Tibial artery (tissue), 4 donors: Measurements from ENCODE around the gene GIPC2.
"Not testable (repeated sequence)": the region's sequence is repeated elsewhere in the genome, so short reads cannot be mapped to it uniquely, and the experiment has no call there.

ENCODE experiments used
- DNase-seq, 2 donors: peaks; one replicate each; pipeline ENCODE4 v3.0.0-alpha.2; 2019
- H3K27ac ChIP-seq, 2 donors: fragments of 200-600 bp; sonication (generic) in 1 of 2; 1 replicate in 1 of 2; 2 replicates in 1 of 2; pipeline ENCODE4 v1.5.1; 2018 to 2019; ENCODE audit warnings: mild to moderate bottlenecking in 1 of 2
- H3K27me3 ChIP-seq, 2 donors: fragments of 200-600 bp; sonication (generic) in 1 of 2; one replicate each; pipeline versions ENCODE4 v1.5.1 to v1.6.0; 2016 to 2019
- H3K36me3 ChIP-seq, 3 donors: fragments of 200-600 bp; sonication (generic) in 2 of 3; one replicate each; pipeline ENCODE4 v1.5.1; 2016 to 2019; ENCODE audit warnings: mild to moderate bottlenecking in 2 of 3
- H3K4me1 ChIP-seq, 4 donors: fragments of 200-600 bp; sonication (generic) in 2 of 4; 1 replicate in 3 of 4; 2 replicates in 1 of 4; pipeline ENCODE4 v1.5.1; 2016 to 2019
- H3K4me3 ChIP-seq, 2 donors: fragments of 200-600 bp; sonication (generic) in 1 of 2; 1 replicate in 1 of 2; 2 replicates in 1 of 2; pipeline ENCODE4 v1.5.1; 2018 to 2019; ENCODE audit warnings: mild to moderate bottlenecking in 2 of 2
- H3K9me3 ChIP-seq, 3 donors: fragments of 200-600 bp; sonication (generic) in 1 of 3; one replicate each; pipeline ENCODE4 v1.5.1; 2016 to 2019
- intact Hi-C: fragments of 100-400 bp; cut with DNase I; formaldehyde crosslinking; loops from one replicate; pipeline ENCODE4 v1.15.0; 2023; ENCODE audit warnings: low total_unique reads
- TF ChIP-seq, protein P1 (sequence below), 2 experiments: fragments of 200-600 bp in 1 of 2; fragments of 450-650 bp in 1 of 2; IDR thresholded peaks; one replicate each; pipeline ENCODE4 v1.5.1; 2017 to 2019; ENCODE audit warnings: antibody characterized with exemption in 2 of 2, mild to moderate bottlenecking in 1 of 2, moderate library complexity in 1 of 2

Gene GIPC2

DNA sequence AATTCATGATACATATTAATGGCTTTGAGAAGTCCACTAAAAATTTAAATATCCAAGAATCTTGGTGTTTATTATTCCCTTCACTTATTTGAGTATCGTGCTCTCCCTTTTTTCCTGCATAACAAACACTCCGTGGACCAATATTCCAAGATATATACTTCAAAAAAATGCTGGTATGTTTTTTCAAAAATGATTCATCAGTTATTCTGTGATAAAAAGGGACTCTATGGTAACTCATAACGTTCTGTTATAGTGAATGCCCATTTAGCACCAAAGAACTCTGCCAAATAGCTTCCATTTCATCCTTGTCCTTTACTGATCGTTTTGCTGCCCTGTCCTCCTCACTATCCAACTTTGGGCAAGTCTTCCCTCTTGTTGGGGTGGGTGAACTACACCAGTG lies 12.9 kb downstream of the GIPC2 start:
- intact Hi-C loops: no loop called here
- Histone ChIP-seq H3K4me3 (no peak overlapping the region), H3K9me3 (no peaks in the 10 kb centered on the region), H3K36me3 (no peaks in the 10 kb centered on the region), H3K27ac (no peak overlapping the region), H3K4me1 (peaks cover 0 to 12% (median 0%) of the 10 kb centered on the region in 4 donors), H3K27me3 (no peaks in the 10 kb centered on the region)
- DNase-seq: no peak
- TF ChIP-seq, protein P1, sequence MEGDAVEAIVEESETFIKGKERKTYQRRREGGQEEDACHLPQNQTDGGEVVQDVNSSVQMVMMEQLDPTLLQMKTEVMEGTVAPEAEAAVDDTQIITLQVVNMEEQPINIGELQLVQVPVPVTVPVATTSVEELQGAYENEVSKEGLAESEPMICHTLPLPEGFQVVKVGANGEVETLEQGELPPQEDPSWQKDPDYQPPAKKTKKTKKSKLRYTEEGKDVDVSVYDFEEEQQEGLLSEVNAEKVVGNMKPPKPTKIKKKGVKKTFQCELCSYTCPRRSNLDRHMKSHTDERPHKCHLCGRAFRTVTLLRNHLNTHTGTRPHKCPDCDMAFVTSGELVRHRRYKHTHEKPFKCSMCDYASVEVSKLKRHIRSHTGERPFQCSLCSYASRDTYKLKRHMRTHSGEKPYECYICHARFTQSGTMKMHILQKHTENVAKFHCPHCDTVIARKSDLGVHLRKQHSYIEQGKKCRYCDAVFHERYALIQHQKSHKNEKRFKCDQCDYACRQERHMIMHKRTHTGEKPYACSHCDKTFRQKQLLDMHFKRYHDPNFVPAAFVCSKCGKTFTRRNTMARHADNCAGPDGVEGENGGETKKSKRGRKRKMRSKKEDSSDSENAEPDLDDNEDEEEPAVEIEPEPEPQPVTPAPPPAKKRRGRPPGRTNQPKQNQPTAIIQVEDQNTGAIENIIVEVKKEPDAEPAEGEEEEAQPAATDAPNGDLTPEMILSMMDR (IDR thresholded peaks at IDR 0.05): no peak

DNA sequence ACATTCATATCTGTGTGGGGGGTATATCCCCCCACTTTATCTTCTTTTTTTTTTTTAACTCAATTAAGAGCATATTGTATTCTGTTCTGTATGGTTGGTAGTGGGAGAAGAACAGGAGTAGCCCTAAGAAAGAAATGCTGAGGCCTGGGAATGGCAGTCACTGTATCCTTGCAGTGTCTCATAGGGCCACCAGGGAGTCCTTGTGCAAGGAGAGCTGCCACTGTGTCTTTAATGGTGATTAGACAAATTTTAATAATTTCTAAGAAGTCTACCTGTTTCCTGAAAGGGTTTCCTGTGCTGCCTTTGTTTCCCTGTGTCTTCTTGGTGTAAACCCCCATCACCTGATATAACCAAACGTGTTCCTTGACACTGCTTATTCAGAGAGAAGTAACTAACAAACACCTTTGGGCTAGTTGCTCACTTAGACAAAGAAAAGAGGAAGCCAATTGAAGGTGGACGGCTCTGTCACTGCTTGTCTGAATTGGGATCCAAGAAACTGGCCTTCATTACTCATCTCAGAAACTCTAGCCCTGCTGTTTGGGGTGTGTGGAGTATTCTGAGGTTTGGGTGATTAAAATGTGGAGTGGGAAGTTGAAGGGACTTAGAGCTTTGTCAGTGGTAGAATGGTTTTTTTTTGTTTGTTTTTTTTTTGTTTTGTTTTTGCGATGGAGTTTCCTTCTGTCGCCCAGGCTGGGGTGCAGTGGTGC lies 15.2 kb downstream of the GIPC2 start:
- H3K27ac ChIP-seq: no peak overlapping the region
- DNase-seq: no peak
- no peaks in the 10 kb centered on the region for H3K36me3 ChIP-seq
- no peaks in the 10 kb centered on the region for H3K9me3 ChIP-seq
- H3K4me1 ChIP-seq: peaks cover 0 to 12% (median 0%) of the 10 kb centered on the region in 4 donors
- TF ChIP-seq, protein P1 (IDR thresholded peaks at IDR 0.05): no peak
- intact Hi-C loops: no loop called here
- H3K4me3 ChIP-seq: no peak overlapping the region
- H3K27me3 ChIP-seq: no peaks in the 10 kb centered on the region

DNA sequence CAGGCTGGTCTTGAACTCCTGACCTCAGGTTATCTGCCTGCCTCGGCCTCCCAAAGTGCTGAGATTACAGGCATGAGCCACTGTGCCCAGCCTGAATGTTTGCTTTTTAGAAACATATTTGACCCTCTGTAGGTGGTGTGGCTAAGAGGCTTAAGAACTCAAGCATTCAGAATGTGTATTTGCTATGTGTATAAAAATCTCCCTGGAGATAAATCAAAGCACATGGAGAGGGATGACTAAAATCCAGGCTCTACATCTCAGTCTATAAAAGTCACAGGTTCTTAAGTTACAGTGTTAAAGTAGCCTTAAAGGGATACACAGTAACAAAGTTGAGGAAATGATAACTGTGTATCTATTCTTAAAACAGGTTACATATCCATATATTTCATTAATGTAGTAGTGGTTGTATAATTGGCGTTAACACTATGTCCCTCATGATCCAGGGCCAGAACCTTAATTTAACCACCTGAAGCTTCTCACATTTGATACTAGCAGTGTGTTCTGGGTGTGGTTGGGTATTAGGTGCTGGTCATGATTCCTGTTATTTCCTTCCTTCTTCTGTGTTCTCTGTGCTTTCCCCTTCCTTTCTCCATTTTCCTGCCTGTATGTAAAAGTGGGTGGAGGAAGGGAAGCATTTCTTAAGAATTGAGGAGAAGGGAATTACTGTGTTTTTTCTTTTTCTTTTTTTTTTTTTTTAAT lies 16.2 kb downstream of the GIPC2 start:
- intact Hi-C loops: no loop called here
- TF ChIP-seq, protein P1 (IDR thresholded peaks at IDR 0.05): no peak
- H3K36me3 ChIP-seq: no peaks in the 10 kb centered on the region
- no peaks in the 10 kb centered on the region for H3K9me3 ChIP-seq
- H3K27ac ChIP-seq: no peak overlapping the region
- DNase-seq: no peak
- no peak overlapping the region for H3K4me3 ChIP-seq
- no peaks in the 10 kb centered on the region for H3K27me3 ChIP-seq
- H3K4me1 ChIP-seq: peaks cover 0 to 12% (median 0%) of the 10 kb centered on the region in 4 donors

DNA sequence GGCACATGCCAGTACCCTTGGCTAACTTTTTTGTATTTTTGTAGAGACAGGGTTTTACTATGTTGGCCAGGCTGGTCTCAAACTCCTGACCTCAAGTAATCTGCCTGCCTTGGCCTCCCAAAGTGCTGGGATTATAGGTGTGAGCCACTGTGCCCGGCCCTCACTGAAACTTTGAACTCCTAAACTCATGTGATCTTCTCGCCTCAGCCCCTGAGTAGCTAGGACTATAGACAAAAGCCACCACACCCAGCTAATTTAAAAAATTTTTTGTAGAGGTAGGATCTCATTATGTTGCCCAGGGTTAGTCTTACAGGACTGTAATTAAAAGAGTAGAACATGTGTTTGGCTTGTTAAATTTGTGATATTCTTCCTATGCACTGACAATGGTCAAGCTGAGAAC lies 19.1 kb downstream of the GIPC2 start:
- H3K4me3 ChIP-seq, H3K9me3 ChIP-seq, DNase-seq, H3K27ac ChIP-seq, H3K4me1 ChIP-seq, H3K27me3 ChIP-seq, H3K36me3 ChIP-seq, intact Hi-C loops: not testable (repeated sequence)

DNA sequence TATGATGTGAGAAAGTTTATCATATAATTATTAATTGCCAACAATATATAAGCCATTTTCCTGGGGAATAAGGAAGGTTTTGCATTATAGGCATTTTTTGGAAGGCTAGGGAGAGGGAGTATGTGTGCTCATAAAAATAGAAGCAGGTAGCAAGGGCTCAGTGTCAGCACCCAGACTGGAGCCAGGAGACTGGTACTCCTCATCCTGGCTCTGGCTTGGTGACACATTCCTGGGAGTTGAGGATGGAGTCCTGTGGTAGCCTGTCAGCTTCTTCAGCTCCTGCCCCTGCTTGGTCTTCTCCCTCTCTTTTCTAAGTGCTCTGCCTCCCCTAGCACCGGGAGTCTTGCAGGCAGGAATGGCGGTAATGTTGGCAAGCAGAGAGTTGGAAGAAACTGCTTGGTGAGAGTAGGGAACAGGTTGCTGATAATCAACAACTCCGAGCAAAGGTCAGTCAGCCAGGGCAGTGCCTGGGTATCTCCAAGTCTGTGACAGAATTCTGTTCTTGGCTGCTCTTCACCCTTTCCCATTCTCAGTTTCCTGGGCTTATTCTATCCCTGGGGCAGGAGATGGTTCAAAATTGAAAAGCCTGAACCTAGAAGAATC lies 23.0 kb downstream of the GIPC2 start:
- no peak for DNase-seq
- Histone ChIP-seq H3K27me3 (no peaks in the 10 kb centered on the region), H3K9me3 (no peaks in the 10 kb centered on the region), H3K36me3 (no peaks in the 10 kb centered on the region), H3K4me3 (no peak overlapping the region), H3K27ac (no peak overlapping the region), H3K4me1 (peaks cover 0 to 11% (median 1%) of the 10 kb centered on the region in 4 donors)
- TF ChIP-seq, protein P1 (IDR thresholded peaks at IDR 0.05): no peak
- intact Hi-C loops: no loop called here

DNA sequence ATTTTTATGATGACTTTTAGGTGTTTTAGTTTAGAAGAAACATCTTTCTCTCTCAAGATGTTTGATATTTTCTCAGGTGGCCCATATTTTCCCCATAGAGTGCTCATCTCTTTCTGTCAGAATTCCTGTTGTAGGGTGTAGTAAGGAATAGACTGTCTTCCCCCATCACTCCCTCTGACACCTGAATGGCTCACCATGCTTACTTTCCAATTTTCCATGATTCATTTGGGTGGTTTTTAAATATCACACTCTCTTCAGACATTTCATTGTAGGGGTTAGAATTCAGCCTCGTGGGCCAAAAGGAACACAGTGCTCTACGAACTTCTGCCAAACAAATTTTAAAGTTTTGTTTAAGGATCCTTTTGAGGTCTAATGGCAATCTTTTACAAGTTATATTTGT lies 24.0 kb downstream of the GIPC2 start:
- no peak for DNase-seq
- Histone ChIP-seq H3K27ac (no peak overlapping the region), H3K27me3 (no peaks in the 10 kb centered on the region), H3K4me1 (peaks cover 0 to 11% (median 1%) of the 10 kb centered on the region in 4 donors), H3K9me3 (no peaks in the 10 kb centered on the region), H3K4me3 (no peak overlapping the region), H3K36me3 (no peaks in the 10 kb centered on the region)
- TF ChIP-seq, protein P1 (IDR thresholded peaks at IDR 0.05): no peak
- intact Hi-C loops: no loop called here
